NCI-H524 (cell line): Measurements from ENCODE around the gene HOXA5.

Experiments
- DNase-seq, 2 experiments: peaks; one replicate each; lab custom pipeline; 2025; lab: John Stamatoyannopoulos, UW

Gene HOXA5

GRCh38 chr7:27119412-27119911 lies 24.0 kb downstream of the HOXA5 start:
- DNase-seq = no peak

- no peak for DNase-seq
Observed at GRCh38 chr7:27118580-27118979, 24.9 kb downstream of the HOXA5 start.

- DNase-seq = no peak
Observed at GRCh38 chr7:27117887-27118491, 25.5 kb downstream of the HOXA5 start.

- DNase-seq = no peak
Observed at GRCh38 chr7:27116962-27117886, 26.3 kb downstream of the HOXA5 start.

GRCh38 chr7:27116031-27116961 lies 27.2 kb downstream of the HOXA5 start:
- DNase-seq = no peak

- DNase-seq = no peak
Observed at GRCh38 chr7:27115221-27116026, 28.1 kb downstream of the HOXA5 start.

- no peak for DNase-seq
Observed at GRCh38 chr7:27114881-27115220, 28.6 kb downstream of the HOXA5 start.

GRCh38 chr7:27113991-27114769 lies 29.3 kb downstream of the HOXA5 start:
- DNase-seq = peak; percentile 58 to 59

GRCh38 chr7:27112955-27113949 lies 30.2 kb downstream of the HOXA5 start:
- DNase-seq = peak; percentile 29 to 55

GRCh38 chr7:27112361-27112760 lies 31.1 kb downstream of the HOXA5 start:
- DNase-seq = no peak

GRCh38 chr7:27111751-27112277 lies 31.7 kb downstream of the HOXA5 start:
- no peak for DNase-seq

GRCh38 chr7:27111042-27111750 lies 32.3 kb downstream of the HOXA5 start:
- DNase-seq = no peak

GRCh38 chr7:27110186-27111031 lies 33.1 kb downstream of the HOXA5 start:
- no peak for DNase-seq

- DNase-seq = no peak
Observed at GRCh38 chr7:27109466-27110185, 33.9 kb downstream of the HOXA5 start.

GRCh38 chr7:27108390-27109127 lies 34.9 kb downstream of the HOXA5 start:
- DNase-seq = no peak
